ENCODE measurements around the gene ARAP2.

ARAP2 gene

DNA sequence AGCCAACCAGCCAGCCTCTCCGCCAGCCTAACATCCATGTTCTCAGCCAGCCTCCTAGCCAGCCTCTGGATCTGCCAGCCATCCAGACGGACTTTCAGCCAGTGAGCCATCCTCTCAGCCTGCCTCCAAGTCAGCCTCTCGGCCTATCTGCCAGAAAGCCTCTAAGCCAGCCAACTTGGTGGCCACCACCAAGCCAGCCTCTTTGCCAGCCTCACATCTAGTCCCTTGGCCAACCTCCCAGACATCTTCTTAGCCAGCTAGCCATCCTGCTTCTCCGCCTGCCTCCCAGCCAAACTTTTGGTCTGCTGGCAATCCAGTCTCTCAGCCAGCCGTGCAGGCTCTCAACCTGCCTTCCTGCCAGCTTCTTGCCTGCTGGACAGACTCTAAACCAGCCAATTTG is 16.4 kb upstream of the ARAP2 start:
- Histone ChIP-seq H3K9ac (ENCODE audit: low read length) (no peak overlapping the region), H2AFZ (ENCODE audit: low read depth, low read length, severe bottlenecking) (no peak overlapping the region), H3K4me2 (ENCODE audit: low read depth, low read length, poor library complexity, severe bottlenecking) (no peak overlapping the region), H3K9me2 (replicated peaks; ENCODE audit: insufficient read depth, low read length) (no peaks in the 10 kb centered on the region), H3K27ac (ENCODE audit: low read depth, low read length) (no peak overlapping the region), H3K27me3 (ENCODE audit: low read length) (no peaks in the 10 kb centered on the region), H3F3A (ENCODE audit: insufficient read depth) (no peaks in the 10 kb centered on the region), H3K9me3 (ENCODE audit: insufficient read depth, low read length) (no peaks in the 10 kb centered on the region), H3K4me3 (ENCODE audit: insufficient read depth, low read length, poor library complexity, severe bottlenecking) (no peak overlapping the region), H4K20me1 (ENCODE audit: low read depth, low read length) (no peaks in the 10 kb centered on the region), H3K36me3 (ENCODE audit: low read length) (no peaks in the 10 kb centered on the region), H3K79me2 (ENCODE audit: insufficient read depth, low read length) (no peaks in the 10 kb centered on the region)
- TF ChIP-seq, protein P1, sequence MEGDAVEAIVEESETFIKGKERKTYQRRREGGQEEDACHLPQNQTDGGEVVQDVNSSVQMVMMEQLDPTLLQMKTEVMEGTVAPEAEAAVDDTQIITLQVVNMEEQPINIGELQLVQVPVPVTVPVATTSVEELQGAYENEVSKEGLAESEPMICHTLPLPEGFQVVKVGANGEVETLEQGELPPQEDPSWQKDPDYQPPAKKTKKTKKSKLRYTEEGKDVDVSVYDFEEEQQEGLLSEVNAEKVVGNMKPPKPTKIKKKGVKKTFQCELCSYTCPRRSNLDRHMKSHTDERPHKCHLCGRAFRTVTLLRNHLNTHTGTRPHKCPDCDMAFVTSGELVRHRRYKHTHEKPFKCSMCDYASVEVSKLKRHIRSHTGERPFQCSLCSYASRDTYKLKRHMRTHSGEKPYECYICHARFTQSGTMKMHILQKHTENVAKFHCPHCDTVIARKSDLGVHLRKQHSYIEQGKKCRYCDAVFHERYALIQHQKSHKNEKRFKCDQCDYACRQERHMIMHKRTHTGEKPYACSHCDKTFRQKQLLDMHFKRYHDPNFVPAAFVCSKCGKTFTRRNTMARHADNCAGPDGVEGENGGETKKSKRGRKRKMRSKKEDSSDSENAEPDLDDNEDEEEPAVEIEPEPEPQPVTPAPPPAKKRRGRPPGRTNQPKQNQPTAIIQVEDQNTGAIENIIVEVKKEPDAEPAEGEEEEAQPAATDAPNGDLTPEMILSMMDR (IDR thresholded peaks at IDR 0.05; ENCODE audit: insufficient read depth, low read length, poor library complexity, severe bottlenecking), result no peak
- TF ChIP-seq EZH2phosphoT487 (conservative IDR thresholded peaks at IDR 0.05; ENCODE audit: low read length), result no peak

DNA sequence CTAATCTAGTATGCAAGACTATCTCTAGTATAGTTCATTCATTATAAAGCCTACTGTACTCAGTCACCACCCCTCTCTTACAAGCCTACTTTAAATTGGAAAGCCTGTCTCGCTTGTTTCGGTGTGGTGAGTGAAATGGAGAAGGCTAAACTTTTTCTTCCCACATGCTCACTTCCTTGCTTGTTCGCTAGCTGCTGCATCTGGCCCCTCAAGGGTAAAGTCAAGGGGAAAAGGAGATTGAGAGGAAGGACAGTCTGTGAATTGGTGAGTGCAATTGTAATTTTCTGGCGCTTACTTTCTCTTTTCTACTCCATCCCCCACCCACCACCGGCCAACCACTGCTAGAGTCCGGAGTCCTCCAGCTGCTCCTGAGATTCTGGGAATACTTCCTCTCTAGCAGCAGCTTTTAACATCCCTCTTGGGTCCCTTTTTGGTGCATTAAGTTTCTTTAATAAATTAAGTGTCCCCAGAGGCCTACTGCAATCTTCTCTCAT is 12.1 kb upstream of the ARAP2 start:
- H3K79me2 ChIP-seq (ENCODE audit: insufficient read depth, low read length), result no peaks in the 10 kb centered on the region
- H4K20me1 ChIP-seq (ENCODE audit: low read depth, low read length), result no peaks in the 10 kb centered on the region
- H3K27ac ChIP-seq (ENCODE audit: low read depth, low read length), result no peak overlapping the region
- no peaks in the 10 kb centered on the region for H3K36me3 ChIP-seq (ENCODE audit: low read length)
- peak overlapping the region; percentile 47 for H3K4me2 ChIP-seq (ENCODE audit: low read depth, low read length, poor library complexity, severe bottlenecking)
- peak overlapping the region; percentile 59 for H2AFZ ChIP-seq (ENCODE audit: low read depth, low read length, severe bottlenecking)
- TF ChIP-seq, protein P1 (IDR thresholded peaks at IDR 0.05; ENCODE audit: insufficient read depth, low read length, poor library complexity, severe bottlenecking), result no peak
- TF ChIP-seq EZH2phosphoT487 (conservative IDR thresholded peaks at IDR 0.05; ENCODE audit: low read length), result no peak
- H3K9me3 ChIP-seq (ENCODE audit: insufficient read depth, low read length), result no peaks in the 10 kb centered on the region
- H3K27me3 ChIP-seq (ENCODE audit: low read length), result no peaks in the 10 kb centered on the region
- no peaks in the 10 kb centered on the region for H3K9me2 ChIP-seq (replicated peaks; ENCODE audit: insufficient read depth, low read length)
- no peak overlapping the region for H3K4me3 ChIP-seq (ENCODE audit: insufficient read depth, low read length, poor library complexity, severe bottlenecking)
- peaks cover 4% of the 10 kb centered on the region; the same call in 1 of the 2 replicates for H3F3A ChIP-seq (ENCODE audit: insufficient read depth)
- H3K9ac ChIP-seq (ENCODE audit: low read length), result no peak overlapping the region

DNA sequence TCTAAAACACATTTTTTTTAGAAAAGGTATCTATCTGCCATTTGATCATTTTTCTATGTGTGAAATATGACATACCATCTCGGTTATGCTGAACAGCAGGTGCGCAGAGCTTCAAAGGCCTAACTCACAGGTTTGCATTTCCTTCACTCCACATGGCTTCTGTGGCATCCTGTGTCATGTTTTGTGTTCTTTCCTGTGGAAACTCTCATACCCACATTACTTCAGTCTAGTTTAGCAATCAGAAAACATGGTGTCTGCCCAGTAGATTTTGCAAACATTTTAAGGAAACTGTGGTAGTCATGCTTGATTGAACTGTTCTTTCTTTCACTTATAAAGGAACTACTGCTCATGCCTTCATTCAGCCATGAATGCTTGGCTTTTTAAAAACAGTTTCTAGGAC is 11.3 kb upstream of the ARAP2 start:
- no peaks in the 10 kb centered on the region for H4K20me1 ChIP-seq (ENCODE audit: low read depth, low read length)
- H3F3A ChIP-seq (ENCODE audit: insufficient read depth), result peaks cover 4% of the 10 kb centered on the region; the same call in 1 of the 2 replicates
- H3K4me3 ChIP-seq (ENCODE audit: insufficient read depth, low read length, poor library complexity, severe bottlenecking), result no peak overlapping the region
- H3K9me2 ChIP-seq (replicated peaks; ENCODE audit: insufficient read depth, low read length), result no peaks in the 10 kb centered on the region
- H3K27me3 ChIP-seq (ENCODE audit: low read length), result no peaks in the 10 kb centered on the region
- H2AFZ ChIP-seq (ENCODE audit: low read depth, low read length, severe bottlenecking), result no peak overlapping the region
- no peaks in the 10 kb centered on the region for H3K9me3 ChIP-seq (ENCODE audit: insufficient read depth, low read length)
- no peak overlapping the region for H3K9ac ChIP-seq (ENCODE audit: low read length)
- no peaks in the 10 kb centered on the region for H3K79me2 ChIP-seq (ENCODE audit: insufficient read depth, low read length)
- no peaks in the 10 kb centered on the region for H3K36me3 ChIP-seq (ENCODE audit: low read length)
- TF ChIP-seq, protein P1 (IDR thresholded peaks at IDR 0.05; ENCODE audit: insufficient read depth, low read length, poor library complexity, severe bottlenecking), result no peak
- no peak for TF ChIP-seq EZH2phosphoT487 (conservative IDR thresholded peaks at IDR 0.05; ENCODE audit: low read length)
- H3K27ac ChIP-seq (ENCODE audit: low read depth, low read length), result no peak overlapping the region
- peak overlapping the region; percentile 47 for H3K4me2 ChIP-seq (ENCODE audit: low read depth, low read length, poor library complexity, severe bottlenecking)

Data from SU-DHL-6 (cell line).